IPS-11a (cell line): ENCODE data around the gene NME4.
"Not testable (repeated sequence)": the region's sequence is repeated elsewhere in the genome, so short reads cannot be mapped to it uniquely, and the experiment has no call there.

ENCODE experiments used
- H3K4me3 ChIP-seq: one replicate; pipeline ENCODE4 v1.5.1; 2013; ENCODE audit warnings: low read depth, low read length, control low read depth

Gene NME4

GRCh38 chr16:396199-396598 lies 800 bp upstream of the NME4 start:
- H3K4me3 ChIP-seq = peak overlapping the region; percentile 0

- H3K4me3 ChIP-seq = peak overlapping the region; percentile 0
These were observed 394 bp upstream of the NME4 start for GRCh38 chr16:396605-397004.

DNA sequence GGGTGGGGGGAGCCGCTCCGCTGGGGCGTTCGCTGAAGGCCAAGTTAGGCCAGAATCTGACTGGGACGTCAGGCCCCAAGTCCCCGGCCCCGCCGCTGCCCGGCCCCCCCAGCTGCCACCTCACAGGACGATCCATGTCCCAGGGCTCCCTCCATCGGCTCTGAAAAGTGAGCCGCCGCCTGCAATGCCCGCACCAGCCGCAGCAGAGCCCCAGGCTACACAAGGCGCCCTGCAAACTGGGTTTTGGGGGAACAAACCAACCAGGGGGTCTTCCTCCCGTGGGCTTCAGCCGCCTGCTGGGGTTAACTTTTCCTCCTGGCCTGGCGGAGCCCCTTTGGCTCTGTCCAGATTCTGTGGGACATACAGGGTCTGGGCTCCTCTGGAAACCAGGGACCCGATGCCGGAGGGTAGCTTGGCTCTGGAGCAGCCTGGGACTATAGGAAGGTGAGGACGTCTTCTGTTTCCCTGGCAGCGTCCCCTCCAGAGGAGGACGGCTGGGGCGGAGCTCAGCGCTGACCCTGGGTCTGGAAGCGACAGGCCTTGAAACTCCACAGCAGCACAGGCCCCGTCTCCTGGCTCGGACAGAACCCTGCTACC lies 835 bp downstream of the NME4 start:
- H3K4me3 ChIP-seq = no peak overlapping the region

- H3K4me3 ChIP-seq = no peak overlapping the region
These were observed 1.8 kb downstream of the NME4 start for GRCh38 chr16:398561-399339.

- H3K4me3 ChIP-seq = no peak overlapping the region
These were observed 2.5 kb downstream of the NME4 start for GRCh38 chr16:399340-400019.

- H3K4me3 ChIP-seq = no peak overlapping the region
These were observed 3.1 kb downstream of the NME4 start for GRCh38 chr16:400061-400591.

- H3K4me3 ChIP-seq = peak within 1 kb of the TSS; percentile 56
These were observed 4.7 kb downstream of the NME4 start, which contains the start of gene DECR2 for GRCh38 chr16:401468-402348. Gene DECR2, plus strand, starts transcription at chr16:401885. Its CDS starts 79 bp downstream, at chr16:401964.

DNA sequence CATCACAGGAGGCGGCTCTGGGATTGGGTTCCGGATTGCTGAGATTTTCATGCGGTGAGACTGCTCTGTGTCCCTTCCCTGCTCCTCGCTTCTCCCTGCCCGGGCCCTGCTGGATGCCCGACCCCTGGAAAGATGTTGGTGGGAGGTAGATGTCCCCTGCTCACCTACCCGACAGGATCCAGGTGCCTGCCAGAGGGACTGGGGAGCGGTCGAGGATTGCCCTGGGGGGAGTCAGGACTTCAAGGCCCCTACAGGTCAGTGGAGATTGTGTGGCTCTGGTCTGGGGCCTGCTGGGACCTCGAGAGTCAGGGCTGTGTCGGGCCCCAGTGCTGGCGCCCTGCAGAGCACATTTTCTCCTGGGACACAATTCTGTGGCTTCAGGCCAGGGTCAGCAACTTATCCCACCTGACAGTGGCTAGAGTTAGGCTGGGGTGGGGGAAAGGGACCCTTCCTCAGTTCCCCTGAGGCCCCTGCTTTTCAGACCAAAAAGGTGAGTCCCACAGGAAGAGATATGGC lies 8.0 kb downstream of the NME4 start:
- H3K4me3 ChIP-seq = no peak overlapping the region

DNA sequence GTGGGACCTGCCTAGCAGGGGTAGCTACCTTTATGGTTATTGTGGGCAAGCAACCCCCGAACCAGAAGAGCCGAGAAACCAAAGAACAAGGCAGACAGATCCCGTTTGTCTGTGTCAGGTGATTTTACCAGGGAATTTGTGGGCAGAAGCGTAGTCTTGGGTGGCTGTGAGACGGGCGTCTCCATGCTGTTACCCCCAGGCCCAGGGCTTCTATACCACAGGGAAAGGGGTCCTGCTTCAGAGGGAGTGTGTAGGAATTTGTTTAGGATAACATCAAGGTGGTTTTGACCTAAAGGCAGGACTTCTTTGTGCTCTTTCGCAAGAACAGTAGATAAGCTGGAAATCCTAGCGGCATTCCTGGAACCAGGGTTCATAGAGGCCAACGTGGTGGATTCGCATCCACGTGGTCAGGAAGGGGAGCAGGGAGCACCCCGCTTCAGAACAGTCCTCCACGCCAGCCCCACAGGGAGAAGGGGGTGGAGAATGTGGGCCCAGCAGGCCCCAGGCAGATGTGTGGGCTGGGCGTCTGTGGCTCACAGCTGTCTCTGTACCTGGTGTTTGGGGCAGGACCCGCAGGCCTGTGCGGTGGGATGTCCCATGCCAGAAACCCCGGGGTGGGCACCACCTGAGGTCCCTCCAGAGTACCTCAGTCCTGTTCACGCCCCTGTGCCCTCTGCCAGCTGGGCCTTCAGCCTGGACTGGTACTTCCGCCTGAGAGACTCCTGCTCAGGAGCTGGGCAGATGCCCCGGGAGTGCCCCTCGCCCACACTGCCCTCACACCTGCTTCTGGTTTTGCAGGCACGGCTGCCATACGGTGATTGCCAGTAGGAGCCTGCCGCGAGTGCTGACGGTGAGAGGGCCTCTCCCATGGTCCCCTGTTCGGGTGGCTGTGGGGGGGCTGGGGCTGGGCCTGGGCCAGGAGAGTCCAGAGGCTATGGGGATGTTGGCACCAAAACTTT lies 8.8 kb downstream of the NME4 start:
- no peak overlapping the region for H3K4me3 ChIP-seq

DNA sequence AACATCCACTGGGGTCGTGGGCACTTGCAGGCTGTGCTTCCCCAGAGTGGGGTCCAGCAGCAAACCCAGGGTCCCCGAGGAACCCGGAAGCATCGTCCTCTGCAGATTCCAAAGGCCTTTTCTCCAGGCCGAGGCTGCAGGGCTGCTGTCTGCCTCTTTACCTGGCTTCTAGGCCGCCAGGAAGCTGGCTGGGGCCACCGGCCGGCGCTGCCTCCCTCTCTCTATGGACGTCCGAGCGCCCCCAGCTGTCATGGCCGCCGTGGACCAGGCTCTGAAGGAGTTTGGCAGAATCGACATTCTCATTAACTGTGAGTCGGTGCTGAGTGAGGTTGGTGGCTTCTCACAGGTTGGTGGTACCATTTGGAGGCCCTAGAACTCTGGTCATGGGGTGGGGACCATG lies 10.3 kb downstream of the NME4 start:
- H3K4me3 ChIP-seq = no peak overlapping the region

DNA sequence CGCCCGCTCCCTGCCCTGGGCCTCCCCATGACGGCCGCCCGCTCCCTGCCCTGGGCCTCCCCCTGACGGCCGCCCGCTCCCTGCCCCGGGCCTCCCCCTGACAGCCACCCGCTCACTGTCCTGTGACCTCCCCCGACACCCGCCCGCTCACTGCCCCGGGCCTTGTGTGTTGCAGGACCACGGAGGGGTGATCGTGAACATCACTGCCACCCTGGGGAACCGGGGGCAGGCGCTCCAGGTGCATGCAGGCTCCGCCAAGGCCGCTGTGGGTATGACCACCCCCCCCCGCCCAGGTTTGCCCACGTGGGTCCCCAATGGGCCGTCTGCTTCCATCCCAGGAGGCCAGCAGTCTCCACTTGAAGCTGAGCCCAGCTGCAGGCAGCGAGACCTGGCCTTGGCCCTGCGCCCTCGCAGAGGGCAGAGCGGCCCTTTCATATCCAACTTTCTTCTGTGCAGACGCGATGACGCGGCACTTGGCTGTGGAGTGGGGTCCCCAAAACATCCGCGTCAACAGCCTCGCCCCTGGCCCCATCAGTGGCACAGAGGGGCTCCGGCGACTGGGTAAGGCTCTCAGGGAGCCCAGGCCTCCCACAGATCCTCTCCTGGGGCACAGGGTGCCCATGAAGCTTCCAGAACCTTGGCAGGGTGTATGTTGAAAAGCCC lies 13.6 kb downstream of the NME4 start:
- H3K4me3 ChIP-seq = no peak overlapping the region

DNA sequence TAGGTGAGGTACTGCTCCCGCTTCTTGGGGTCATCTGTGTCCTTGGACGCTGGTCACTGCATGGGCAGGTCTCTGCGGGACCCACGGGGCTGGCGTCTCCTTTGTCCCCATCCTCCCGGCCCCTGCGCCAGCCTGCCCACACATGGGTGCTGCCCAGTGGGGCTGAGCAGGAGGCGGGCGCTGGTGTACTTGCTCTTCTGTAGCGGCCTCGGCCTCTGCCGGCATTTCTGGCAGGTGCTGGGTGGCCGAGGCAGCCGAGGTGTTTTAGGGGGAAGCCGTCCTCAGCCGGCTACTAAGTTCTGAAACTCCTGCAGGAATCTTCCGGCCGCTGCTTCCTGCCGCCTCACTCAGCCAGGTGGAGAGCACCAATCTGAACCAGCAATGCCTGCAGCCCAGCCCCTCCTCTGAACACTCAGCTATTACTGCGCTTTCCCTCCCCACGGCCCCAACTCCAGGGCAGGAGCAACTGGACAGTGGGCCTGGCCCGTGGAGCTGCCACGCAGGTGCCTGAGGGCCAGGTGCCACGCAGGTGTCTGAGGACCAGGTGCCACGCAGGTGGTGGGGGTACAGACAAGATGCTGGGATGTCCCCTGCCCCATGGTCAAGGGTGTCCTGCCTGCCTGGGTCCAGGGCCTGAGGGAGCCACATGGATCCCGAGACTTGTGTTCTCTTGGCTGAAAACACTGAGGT lies 14.7 kb downstream of the NME4 start:
- no peak overlapping the region for H3K4me3 ChIP-seq

- H3K4me3 ChIP-seq = no peak overlapping the region
These were observed 17.6 kb downstream of the NME4 start for GRCh38 chr16:414395-415169.

DNA sequence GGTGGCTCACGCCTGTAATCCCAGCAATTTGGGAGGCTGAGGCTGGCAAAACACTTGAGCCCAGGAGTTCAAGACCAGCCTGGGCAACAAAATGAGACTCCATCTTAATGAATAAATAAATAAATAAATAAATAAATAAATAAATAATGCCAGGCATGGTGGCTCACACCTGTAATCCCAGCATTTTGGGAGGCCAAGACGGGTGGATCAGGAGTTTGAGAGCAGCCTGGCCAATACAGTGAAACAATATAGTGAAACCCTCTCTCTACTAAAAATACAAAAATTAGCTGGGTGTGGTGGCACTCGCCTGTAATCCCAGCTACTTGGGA lies 18.1 kb downstream of the NME4 start:
- not testable (repeated sequence) for H3K4me3 ChIP-seq

GRCh38 chr16:422179-422578 lies 25.2 kb downstream of the NME4 start:
- not testable (repeated sequence) for H3K4me3 ChIP-seq

GRCh38 chr16:424033-424622 lies 27.1 kb downstream of the NME4 start:
- H3K4me3 ChIP-seq = no peak overlapping the region

GRCh38 chr16:424623-425081 lies 27.7 kb downstream of the NME4 start:
- H3K4me3 ChIP-seq = peak overlapping the region; percentile 44
